HepG2 (cell line): ENCODE results near the gene CAMSAP3. TPM values are rescaled to one million over a fixed set of nuclear protein-coding genes. Genes with fewer than 3 reads are reported as not detected.

Source experiments
- BRCA1 ChIP-seq: sonication (generic); formaldehyde crosslinking; IDR thresholded peaks from 2 replicates; pipeline ENCODE4 v1.4.0; 2020; ENCODE audit warnings: missing genetic modification reagents
- CBX1 ChIP-seq: IDR thresholded peaks from one replicate; pipeline ENCODE4 v1.6.1; 2016; ENCODE audit warnings: antibody characterized with exemption, low read depth
- CENPX ChIP-seq: sonication (generic); formaldehyde crosslinking; IDR thresholded peaks from 2 replicates; pipeline ENCODE4 v1.9.0; 2021; ENCODE audit warnings: mild to moderate bottlenecking, missing genetic modification reagents, moderate library complexity
- ERF ChIP-seq: IDR thresholded peaks from 2 replicates; pipeline ENCODE4 v1.6.1; 2018; ENCODE audit warnings: missing biosample characterization, missing genetic modification reagents
- FOXA3 ChIP-seq: IDR thresholded peaks from 2 replicates; pipeline ENCODE4 v1.6.1; 2016; ENCODE audit warnings: missing genetic modification reagents, missing compliant biosample characterization
- HNF4A ChIP-seq: sonication (generic); formaldehyde crosslinking; IDR thresholded peaks from 2 replicates; pipeline ENCODE4 v1.4.0; 2020; ENCODE audit warnings: missing genetic modification reagents
- KAT2B ChIP-seq: fragments of 150-350 bp; IDR thresholded peaks from 2 replicates; pipeline ENCODE4 v1.6.1; 2014; ENCODE audit warnings: low read depth, low read length, borderline replicate concordance
- LCORL ChIP-seq, 2 experiments: fragments of 450-650 bp in 1 of 2; sonication (generic) in 1 of 2; formaldehyde crosslinking in 1 of 2; IDR thresholded peaks; 2 replicates each; pipeline versions ENCODE4 v1.5.0 to v1.6.1; 2017 to 2020; ENCODE audit warnings: antibody characterized with exemption in 1 of 2, missing genetic modification reagents in 1 of 2
- NR2C2 ChIP-seq: sonication (generic); formaldehyde crosslinking; IDR thresholded peaks from 2 replicates; pipeline ENCODE4 v1.4.0; 2020; ENCODE audit warnings: missing genetic modification reagents, mild to moderate bottlenecking, moderate library complexity, borderline replicate concordance
- PCBP2 ChIP-seq: fragments of 200-400 bp; formaldehyde crosslinking; optimal IDR thresholded peaks from 2 replicates; pipeline ENCODE3; 2018; ENCODE audit warnings: low read length, low read depth; ENCODE audit not compliant: poor library complexity, severe bottlenecking
- RFX5 ChIP-seq: IDR thresholded peaks from 2 replicates; pipeline ENCODE4 v1.6.1; 2011; ENCODE audit warnings: low read depth, low read length, improper control_type of control experiment
- SETDB1 ChIP-seq: sonication (generic); formaldehyde crosslinking; IDR thresholded peaks from 2 replicates; pipeline ENCODE4 v1.5.1; 2020; ENCODE audit warnings: missing genetic modification reagents, mild to moderate bottlenecking, borderline replicate concordance
- SOX5 ChIP-seq: IDR thresholded peaks from 2 replicates; pipeline ENCODE4 v1.6.1; 2016; ENCODE audit warnings: borderline replicate concordance
- TBX2 ChIP-seq: sonication (generic); formaldehyde crosslinking; IDR thresholded peaks from 2 replicates; pipeline ENCODE4 v1.5.0; 2020; ENCODE audit warnings: missing genetic modification reagents, mild to moderate bottlenecking, borderline replicate concordance
- TP53 ChIP-seq: sonication (generic); formaldehyde crosslinking; conservative IDR thresholded peaks from 2 replicates; pipeline ENCODE4 v1.4.0; 2020; ENCODE audit warnings: missing genetic modification reagents
- ZFP90 ChIP-seq: sonication (generic); formaldehyde crosslinking; IDR thresholded peaks from 2 replicates; pipeline ENCODE4 v1.8.0; 2022; ENCODE audit warnings: missing genetic modification reagents, mild to moderate bottlenecking, inconsistent platforms, borderline replicate concordance
- ZKSCAN5 ChIP-seq: sonication (generic); formaldehyde crosslinking; IDR thresholded peaks from 2 replicates; pipeline ENCODE4 v1.5.1; 2020; ENCODE audit warnings: mild to moderate bottlenecking, missing genetic modification reagents
- ZMAT3 ChIP-seq: sonication (generic); formaldehyde crosslinking; conservative IDR thresholded peaks from 2 replicates; pipeline ENCODE4 v1.7.0; 2021; ENCODE audit warnings: missing genetic modification reagents
- ZNF253 ChIP-seq: sonication (generic); formaldehyde crosslinking; IDR thresholded peaks from 2 replicates; pipeline ENCODE4 v1.8.0; 2022; ENCODE audit warnings: mild to moderate bottlenecking, missing genetic modification reagents, borderline replicate concordance
- ZNF296 ChIP-seq: sonication (generic); formaldehyde crosslinking; conservative IDR thresholded peaks from 2 replicates; pipeline ENCODE4 v1.5.0; 2020; ENCODE audit warnings: mild to moderate bottlenecking, missing genetic modification reagents
- ZNF563 ChIP-seq: sonication (generic); formaldehyde crosslinking; IDR thresholded peaks from 2 replicates; pipeline ENCODE4 v1.8.0; 2022; ENCODE audit warnings: mild to moderate bottlenecking, moderate library complexity, missing genetic modification reagents
- ZNF607 ChIP-seq: sonication (generic); formaldehyde crosslinking; IDR thresholded peaks from 2 replicates; pipeline ENCODE4 v1.5.1; 2020; ENCODE audit warnings: missing genetic modification reagents, mild to moderate bottlenecking, borderline replicate concordance
- ZNF737 ChIP-seq: sonication (generic); formaldehyde crosslinking; IDR thresholded peaks from 2 replicates; pipeline ENCODE4 v1.5.0; 2020; ENCODE audit warnings: missing genetic modification reagents, mild to moderate bottlenecking, borderline replicate concordance
- ZSCAN31 ChIP-seq: sonication (generic); formaldehyde crosslinking; IDR thresholded peaks from 2 replicates; pipeline ENCODE4 v1.5.0; 2020; ENCODE audit warnings: low read depth, mild to moderate bottlenecking, missing genetic modification reagents
- polyA plus RNA-seq, 8 experiments: library from polyadenylated mRNA; depleted of rRNA in 3 of 8; stranded (reverse) in 7 of 8; unstranded in 1 of 8; fragments of >200 nt; fragmentation: Illumina TruSeq in 4 of 8; extraction: Trizol in 4 of 8; gene quantifications; 2 replicates each; pipeline versions ENCODE4 v1.2.1 to v1.2.3, GENCODE V29; 2011 to 2016; ENCODE audit warnings: low read depth in 4 of 8, missing spikeins in 1 of 8, mixed read lengths in 1 of 8; ENCODE audit not compliant: insufficient read depth in 1 of 8
- total RNA-seq, 5 experiments: library from RNA; depleted of rRNA; stranded (reverse); fragments of >200 nt; fragmentation: Illumina TruSeq; extraction: Trizol; gene quantifications; 2 replicates each; pipeline ENCODE4 v1.2.3, GENCODE V29; 2016; ENCODE audit warnings: low read depth in 1 of 5
- TF ChIP-seq, protein P1 (sequence below): sonication (generic); formaldehyde crosslinking; IDR thresholded peaks from 2 replicates; pipeline ENCODE4 v1.4.0; 2020; ENCODE audit warnings: mild to moderate bottlenecking, missing genetic modification reagents, borderline replicate concordance
- TF ChIP-seq, protein P2 (sequence below): sonication (generic); formaldehyde crosslinking; IDR thresholded peaks from 2 replicates; pipeline ENCODE4 v1.4.0; 2020; ENCODE audit warnings: missing genetic modification reagents
- TF ChIP-seq, protein P3 (sequence below): IDR thresholded peaks from 2 replicates; pipeline ENCODE4 v1.6.1; 2016; ENCODE audit warnings: low read depth, control low read depth

Gene CAMSAP3
- total and polyA plus RNA-seq, 2 of the 13 experiments (the other 11 are each of a cell fraction or from before 2014, with no cell fraction given): 10.8 to 11.8 TPM

- no peak for TF ChIP-seq HNF4A (CRISPR knock-in tag)
- TF ChIP-seq ZSCAN31 (CRISPR knock-in tag): peak; percentile 90
- peak; percentile 61; the same call in 1 of the 2 replicates for TF ChIP-seq BRCA1 (CRISPR knock-in tag)
- TF ChIP-seq LCORL (IDR thresholded peaks at IDR 0.05): no peak
- no peak for TF ChIP-seq LCORL (CRISPR knock-in tag; IDR thresholded peaks at IDR 0.05)
- TF ChIP-seq NR2C2 (CRISPR knock-in tag): no peak
- no peak for TF ChIP-seq CENPX
- TF ChIP-seq TBX2 (CRISPR knock-in tag): peak; percentile 73
- TF ChIP-seq ZFP90 (CRISPR knock-in tag): no peak
- TF ChIP-seq KAT2B: no peak
- peak; percentile 70 for TF ChIP-seq CBX1
- TF ChIP-seq TP53: no peak
- TF ChIP-seq ZNF737: no peak
- TF ChIP-seq ERF: peak; percentile 84; the same call in 1 of the 2 replicates
- TF ChIP-seq FOXA3 (CRISPR knock-in tag): no peak
- TF ChIP-seq, protein P1, sequence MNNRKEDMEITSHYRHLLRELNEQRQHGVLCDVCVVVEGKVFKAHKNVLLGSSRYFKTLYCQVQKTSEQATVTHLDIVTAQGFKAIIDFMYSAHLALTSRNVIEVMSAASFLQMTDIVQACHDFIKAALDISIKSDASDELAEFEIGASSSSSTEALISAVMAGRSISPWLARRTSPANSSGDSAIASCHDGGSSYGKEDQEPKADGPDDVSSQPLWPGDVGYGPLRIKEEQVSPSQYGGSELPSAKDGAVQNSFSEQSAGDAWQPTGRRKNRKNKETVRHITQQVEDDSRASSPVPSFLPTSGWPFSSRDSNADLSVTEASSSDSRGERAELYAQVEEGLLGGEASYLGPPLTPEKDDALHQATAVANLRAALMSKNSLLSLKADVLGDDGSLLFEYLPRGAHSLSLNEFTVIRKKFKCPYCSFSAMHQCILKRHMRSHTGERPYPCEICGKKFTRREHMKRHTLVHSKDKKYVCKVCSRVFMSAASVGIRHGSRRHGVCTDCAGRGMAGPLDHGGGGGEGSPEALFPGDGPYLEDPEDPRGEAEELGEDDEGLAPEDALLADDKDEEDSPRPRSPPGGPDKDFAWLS (CRISPR knock-in tag): no peak; the same call in 1 of the 2 replicates
- no peak for TF ChIP-seq PCBP2
- no peak for TF ChIP-seq SETDB1 (CRISPR knock-in tag)
- no peak for TF ChIP-seq ZMAT3 (CRISPR knock-in tag)
- TF ChIP-seq, protein P2, sequence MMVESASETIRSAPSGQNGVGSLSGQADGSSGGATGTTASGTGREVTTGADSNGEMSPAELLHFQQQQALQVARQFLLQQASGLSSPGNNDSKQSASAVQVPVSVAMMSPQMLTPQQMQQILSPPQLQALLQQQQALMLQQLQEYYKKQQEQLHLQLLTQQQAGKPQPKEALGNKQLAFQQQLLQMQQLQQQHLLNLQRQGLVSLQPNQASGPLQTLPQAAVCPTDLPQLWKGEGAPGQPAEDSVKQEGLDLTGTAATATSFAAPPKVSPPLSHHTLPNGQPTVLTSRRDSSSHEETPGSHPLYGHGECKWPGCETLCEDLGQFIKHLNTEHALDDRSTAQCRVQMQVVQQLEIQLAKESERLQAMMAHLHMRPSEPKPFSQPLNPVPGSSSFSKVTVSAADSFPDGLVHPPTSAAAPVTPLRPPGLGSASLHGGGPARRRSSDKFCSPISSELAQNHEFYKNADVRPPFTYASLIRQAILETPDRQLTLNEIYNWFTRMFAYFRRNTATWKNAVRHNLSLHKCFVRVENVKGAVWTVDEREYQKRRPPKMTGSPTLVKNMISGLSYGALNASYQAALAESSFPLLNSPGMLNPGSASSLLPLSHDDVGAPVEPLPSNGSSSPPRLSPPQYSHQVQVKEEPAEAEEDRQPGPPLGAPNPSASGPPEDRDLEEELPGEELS: peak; percentile 44; the same call in 1 of the 2 replicates
- no peak for TF ChIP-seq RFX5
- TF ChIP-seq, protein P3, sequence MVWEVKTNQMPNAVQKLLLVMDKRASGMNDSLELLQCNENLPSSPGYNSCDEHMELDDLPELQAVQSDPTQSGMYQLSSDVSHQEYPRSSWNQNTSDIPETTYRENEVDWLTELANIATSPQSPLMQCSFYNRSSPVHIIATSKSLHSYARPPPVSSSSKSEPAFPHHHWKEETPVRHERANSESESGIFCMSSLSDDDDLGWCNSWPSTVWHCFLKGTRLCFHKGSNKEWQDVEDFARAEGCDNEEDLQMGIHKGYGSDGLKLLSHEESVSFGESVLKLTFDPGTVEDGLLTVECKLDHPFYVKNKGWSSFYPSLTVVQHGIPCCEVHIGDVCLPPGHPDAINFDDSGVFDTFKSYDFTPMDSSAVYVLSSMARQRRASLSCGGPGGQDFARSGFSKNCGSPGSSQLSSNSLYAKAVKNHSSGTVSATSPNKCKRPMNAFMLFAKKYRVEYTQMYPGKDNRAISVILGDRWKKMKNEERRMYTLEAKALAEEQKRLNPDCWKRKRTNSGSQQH: no peak
- peak; percentile 62; the same call in 1 of the 2 replicates for TF ChIP-seq ZNF607 (CRISPR knock-in tag)
- no peak for TF ChIP-seq ZKSCAN5 (CRISPR knock-in tag)
- TF ChIP-seq SOX5 (CRISPR knock-in tag): no peak
- 0 out of 2 replicates have a peak, but pooled peaks have one; percentile 18 for TF ChIP-seq ZNF253 (CRISPR knock-in tag)
- TF ChIP-seq ZNF296: no peak
- TF ChIP-seq ZNF563: peak; percentile 66; the same call in 1 of the 2 replicates
Measured at GRCh38 chr19:7636691-7637373, 41.2 kb downstream of the CAMSAP3 start, which contains the start of gene STXBP2 (continued).
